ENCODE measurements around the gene MAP4K2.

DNA sequence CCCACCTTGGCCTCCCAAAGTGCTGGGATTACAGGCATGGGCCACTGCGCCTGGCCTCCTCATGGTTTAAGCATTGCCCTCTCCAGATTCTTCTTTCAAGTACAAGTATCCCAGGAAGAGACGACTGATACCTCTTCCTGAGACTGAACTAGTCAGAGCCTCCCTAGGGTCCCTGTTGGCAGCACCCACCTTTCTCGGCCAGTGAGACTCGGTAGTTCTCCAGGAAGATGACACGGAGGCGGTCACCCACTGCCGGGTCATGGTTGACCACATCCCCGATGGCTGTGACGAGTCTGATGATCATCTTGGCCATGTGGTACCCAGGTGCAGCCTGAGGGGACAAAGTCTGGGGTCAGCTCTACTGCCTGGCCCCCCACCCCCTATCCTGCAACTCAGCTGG is 51.9 kb downstream of the MAP4K2 start:
- TF ChIP-seq, protein P1, sequence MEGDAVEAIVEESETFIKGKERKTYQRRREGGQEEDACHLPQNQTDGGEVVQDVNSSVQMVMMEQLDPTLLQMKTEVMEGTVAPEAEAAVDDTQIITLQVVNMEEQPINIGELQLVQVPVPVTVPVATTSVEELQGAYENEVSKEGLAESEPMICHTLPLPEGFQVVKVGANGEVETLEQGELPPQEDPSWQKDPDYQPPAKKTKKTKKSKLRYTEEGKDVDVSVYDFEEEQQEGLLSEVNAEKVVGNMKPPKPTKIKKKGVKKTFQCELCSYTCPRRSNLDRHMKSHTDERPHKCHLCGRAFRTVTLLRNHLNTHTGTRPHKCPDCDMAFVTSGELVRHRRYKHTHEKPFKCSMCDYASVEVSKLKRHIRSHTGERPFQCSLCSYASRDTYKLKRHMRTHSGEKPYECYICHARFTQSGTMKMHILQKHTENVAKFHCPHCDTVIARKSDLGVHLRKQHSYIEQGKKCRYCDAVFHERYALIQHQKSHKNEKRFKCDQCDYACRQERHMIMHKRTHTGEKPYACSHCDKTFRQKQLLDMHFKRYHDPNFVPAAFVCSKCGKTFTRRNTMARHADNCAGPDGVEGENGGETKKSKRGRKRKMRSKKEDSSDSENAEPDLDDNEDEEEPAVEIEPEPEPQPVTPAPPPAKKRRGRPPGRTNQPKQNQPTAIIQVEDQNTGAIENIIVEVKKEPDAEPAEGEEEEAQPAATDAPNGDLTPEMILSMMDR (IDR thresholded peaks at IDR 0.05) = no peak
- no peak for TF ChIP-seq EP300 (IDR thresholded peaks at IDR 0.05)

Measured in stomach (tissue), 4 donors.